ENCODE data around the gene TTC13.

TTC13 gene

GRCh38 chr1:230901671-230902070 lies 77.0 kb downstream of the TTC13 start:
- no peak for DNase-seq

DNA sequence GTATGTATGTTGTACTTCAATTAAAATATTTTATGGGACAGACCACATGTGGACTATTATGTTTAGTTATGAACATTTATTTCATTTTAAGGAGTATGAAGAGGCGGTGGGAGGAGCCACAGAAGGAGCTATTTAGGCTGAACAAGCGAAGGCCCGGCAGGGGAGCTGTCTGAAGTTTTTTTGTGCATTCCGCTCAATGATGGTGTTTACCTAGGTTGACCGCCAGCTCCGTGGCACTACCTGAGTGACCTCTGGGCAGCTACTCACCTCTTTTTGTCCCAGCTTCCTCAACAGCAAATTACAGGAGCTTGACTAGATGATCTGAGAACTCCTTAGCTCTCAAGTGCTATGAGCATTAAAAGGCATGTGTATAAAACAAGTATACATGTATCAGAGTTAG lies 77.7 kb downstream of the TTC13 start:
- DNase-seq: no peak

GRCh38 chr1:230899841-230900251 lies 78.8 kb downstream of the TTC13 start:
- no peak for DNase-seq

DNA sequence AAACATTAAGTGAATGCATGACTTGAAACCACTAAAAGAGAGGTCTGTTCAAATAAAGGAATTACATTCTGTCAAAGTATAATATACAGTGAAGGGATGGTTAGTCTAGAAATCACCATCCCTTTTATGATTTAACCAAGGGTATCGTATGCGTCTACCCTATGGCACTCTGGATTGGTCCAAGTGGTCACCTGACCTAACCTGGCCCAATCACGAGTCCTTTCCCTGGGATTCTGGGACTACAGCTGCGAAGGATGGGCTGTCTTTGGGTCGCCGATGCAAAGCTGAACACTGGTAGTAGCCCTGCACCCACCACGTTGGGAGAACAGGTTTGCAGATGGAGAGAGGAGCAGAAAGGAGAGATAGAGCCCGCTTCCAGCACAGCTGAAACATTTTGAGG lies 79.9 kb downstream of the TTC13 start:
- no peak for DNase-seq

DNA sequence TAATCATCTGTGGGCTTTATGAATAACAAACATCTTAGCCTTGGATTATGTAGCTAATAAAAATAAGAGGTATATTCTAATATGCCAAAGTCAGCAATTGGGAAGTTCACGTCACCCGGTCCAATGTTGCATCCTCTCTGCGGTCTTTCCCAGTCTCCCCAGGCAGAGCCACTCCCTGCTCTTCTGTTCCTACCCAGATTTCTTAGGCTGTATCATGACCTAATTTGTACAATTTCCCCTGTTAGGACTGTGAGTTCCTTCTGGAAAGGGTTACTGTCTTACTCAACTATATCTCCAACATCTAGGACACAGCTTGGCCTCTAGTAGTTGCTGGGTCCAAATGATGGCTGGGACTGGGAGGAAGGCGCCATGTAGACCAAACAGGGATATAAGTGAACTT lies 80.5 kb downstream of the TTC13 start:
- no peak for DNase-seq

DNA sequence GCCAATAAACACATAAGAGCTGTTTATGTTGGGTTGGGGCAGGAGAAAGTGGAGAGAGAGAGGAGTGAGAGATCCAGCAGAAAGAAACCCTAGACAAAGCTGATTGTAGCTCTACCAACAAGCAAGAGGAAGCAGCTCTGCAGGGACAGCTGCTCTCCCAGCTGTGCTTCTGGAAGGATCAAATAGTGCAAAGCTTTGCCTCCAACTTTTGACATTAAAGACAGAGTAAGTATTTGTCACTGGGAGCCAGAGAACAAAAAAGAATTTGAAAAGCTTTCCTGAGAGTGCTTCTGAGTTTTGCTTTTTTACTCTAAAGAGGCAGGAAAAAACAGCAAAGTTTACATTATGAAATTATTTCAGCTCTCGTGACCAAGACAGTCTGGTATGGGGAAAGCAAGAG lies 81.9 kb downstream of the TTC13 start:
- DNase-seq: no peak

DNA sequence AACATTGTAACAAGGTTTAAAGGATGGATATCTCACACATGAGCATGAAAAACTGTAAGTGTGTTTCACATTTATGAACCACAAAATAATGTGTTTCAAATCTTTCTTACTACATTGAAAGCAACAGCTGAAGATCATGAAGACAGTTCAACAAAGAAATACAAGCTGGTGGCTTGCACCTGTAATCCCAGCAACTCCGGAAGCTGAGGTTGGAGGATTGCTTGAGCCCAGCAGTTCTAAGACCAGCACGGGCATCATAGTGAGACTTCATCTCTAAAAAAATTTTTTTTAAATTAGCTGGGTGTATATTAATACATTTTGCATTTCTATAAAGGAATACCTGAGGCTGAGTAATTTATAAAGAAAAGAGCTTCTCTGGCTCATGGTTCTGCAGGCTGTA lies 83.2 kb downstream of the TTC13 start:
- no peak for DNase-seq

DNA sequence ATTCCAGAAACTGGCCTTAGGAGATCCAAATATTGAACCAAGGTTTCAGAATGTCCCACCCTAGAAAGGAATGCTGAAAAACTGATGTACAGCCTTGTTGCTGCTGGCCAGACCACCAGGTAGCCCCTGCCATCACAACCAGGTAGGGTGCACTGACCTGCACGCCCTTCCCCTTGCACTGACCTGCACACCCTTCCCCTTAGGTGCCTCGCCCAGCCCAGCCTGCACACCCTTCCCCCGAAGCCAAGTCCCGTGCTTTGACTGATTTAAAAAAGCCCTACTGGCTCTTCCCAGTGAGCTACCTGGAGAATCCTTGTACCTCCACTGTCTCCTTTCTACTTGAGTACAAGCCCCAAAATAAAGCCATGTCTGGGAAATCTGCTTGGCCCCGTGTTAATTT lies 84.0 kb downstream of the TTC13 start:
- DNase-seq: no peak

DNA sequence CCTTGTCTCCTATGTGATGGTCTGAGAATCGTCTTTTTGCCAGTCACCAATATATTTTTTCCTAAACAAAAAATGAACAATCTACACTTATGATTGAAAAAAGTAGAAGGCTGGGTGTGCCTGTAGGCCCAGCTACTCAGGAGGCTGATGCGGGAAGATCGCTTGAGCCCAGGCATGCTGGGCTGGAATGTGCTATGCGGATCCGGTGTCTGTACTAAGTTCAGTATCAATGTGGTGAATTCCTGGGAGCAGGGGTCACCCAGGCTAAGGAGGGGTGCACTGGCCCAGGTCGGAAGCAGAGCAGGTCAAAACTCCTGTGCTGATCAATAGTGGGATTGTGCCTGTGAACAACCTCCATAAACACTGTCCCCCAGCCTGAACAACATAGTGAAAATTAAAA lies 84.6 kb downstream of the TTC13 start:
- no peak for DNase-seq

DNA sequence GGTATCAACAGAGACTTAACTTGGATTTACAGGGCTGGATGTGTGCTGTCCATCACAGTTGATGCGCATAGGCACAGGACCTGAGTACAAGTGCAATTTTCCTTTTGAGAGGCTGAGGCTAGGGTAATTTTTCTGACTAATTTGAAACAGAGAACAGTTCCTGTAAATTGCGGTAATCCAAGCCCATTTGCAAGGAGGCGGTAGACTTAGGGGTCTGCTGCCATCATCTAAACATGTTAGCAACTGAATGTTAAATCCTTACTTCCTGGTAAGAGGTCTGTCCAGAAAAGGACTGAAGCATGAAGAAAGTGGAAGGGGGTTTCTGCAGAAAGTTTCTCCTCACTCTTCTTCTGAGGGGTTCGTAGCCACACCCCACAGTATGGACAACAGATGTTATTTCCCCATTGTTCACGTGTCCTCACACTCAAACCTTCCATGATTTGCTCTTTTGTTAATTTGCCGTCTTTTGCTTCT lies 86.6 kb downstream of the TTC13 start:
- DNase-seq: no peak

GRCh38 chr1:230891413-230891812 lies 87.2 kb downstream of the TTC13 start:
- DNase-seq: no peak

GRCh38 chr1:230884646-230885045 lies 94.0 kb downstream of the TTC13 start:
- no peak for DNase-seq

- DNase-seq: no peak
Measured at GRCh38 chr1:230883967-230884366, 94.7 kb downstream of the TTC13 start.

DNA sequence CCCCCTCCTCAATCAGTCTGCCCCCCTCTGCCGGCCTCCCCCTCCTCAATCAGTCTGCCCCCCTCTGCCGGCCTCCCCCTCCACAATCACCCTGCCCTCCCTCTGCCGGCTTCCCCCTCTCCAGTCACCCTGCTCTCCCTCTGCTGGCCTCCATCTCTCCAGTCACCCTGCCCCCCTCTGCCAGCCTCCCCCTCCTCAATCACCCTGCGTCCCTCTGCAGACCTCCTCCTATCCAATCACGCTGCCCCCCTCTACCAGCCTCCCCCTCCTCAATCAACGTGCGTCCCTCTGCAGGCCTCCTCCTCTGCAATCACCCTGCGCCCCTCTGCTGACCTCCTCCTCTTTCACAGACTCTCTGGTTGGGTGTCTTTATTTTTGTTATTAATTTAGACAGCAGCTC lies 98.9 kb downstream of the TTC13 start:
- DNase-seq: no peak

DNA sequence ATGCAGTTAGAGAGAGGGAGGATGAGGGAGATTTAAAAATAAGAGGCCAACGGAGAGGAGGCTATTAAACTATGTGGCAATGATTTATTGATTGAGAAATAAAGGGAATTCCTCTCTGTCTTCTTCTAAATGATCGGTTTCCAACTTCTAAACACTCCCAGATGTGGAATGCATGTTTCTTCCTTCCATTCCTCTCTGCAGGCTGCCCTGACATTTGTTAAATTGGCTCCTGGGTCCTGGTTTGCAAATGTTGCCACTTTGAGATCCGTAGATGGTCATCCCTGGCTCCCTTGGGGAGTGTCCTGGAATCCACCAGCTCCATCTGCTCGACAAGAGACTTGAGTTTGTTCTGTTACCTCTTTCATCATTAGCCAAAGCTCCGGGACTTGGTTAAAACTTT lies 100.1 kb downstream of the TTC13 start:
- no peak for DNase-seq

DNA sequence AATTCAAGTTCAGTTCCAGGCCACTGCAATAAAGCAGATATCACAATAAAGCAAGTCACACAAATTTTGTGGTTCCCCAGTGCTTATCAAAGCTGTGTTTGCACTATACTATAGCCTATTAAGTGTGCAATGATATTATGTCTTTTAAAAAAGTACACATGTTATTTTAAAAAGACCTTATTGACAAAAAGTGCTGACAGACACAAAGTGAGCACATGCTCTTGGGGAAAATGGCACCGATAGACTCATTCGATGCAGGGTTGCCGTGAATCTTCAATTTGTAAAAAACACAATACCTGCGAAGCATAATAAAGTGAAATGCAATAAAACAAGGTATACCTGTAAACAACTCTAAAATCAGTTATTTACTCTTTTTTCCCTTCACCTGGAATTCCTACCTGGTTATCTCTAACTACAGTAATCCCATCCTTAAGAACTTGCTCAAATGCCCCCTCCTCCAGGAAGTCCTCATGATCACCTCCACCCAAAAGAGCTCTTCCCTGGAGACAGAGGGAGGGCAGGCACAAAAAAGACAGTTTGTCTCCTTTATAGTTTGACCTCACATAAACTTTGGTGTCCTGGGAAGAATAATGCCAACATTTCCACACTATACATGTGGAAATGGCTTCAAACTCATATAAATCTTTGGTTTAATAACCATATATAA lies 100.6 kb downstream of the TTC13 start:
- no peak for DNase-seq

GRCh38 chr1:230877146-230877923 lies 101.3 kb downstream of the TTC13 start:
- no peak for DNase-seq

- no peak for DNase-seq
Measured at GRCh38 chr1:230876660-230877059, 102.0 kb downstream of the TTC13 start.

- no peak for DNase-seq
Measured at GRCh38 chr1:230875370-230875769, 103.3 kb downstream of the TTC13 start.

DNA sequence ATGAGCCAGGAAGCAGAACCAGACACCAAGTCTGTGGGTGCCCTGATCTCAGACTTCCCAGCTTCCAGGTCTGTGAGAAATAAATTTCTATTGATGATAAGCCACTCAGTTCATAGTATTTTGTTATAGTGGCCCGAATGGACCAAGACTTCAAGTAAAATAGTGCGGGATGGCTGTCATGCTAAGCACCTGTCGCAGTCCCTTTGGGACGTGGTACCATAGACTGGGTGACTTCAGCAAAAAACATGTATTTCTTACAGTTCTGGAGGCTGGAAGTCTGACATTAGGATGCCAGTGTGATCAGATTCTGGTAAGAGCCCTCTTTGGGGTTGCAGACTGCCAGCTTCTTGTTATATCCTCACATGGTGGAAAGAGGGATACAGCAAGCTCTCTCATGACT lies 107.7 kb downstream of the TTC13 start:
- no peak for DNase-seq

DNA sequence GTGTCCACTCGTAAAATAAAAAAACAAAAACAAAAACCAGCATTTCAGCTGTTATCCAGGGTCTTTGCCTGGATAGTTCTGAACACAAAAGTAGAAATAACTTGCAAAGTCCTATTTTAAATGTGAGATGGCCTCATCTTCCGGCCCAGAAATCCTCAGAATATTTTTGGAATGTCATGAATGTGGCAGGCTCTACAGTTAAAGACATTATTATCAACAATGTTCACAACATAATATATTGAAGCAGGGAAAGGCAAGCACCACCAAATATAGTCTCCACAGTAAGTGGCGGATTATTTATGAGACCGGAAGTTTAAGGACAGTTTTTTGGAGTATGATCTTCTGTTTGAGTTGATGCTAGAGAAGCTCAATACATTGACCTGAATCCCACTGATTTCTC lies 109.2 kb downstream of the TTC13 start:
- no peak for DNase-seq

- DNase-seq: no peak
Measured at GRCh38 chr1:230868736-230869385, 109.8 kb downstream of the TTC13 start.

GRCh38 chr1:230867903-230868735 lies 110.5 kb downstream of the TTC13 start, which contains the start of gene C1orf198:
Gene C1orf198, minus strand, starts transcription at chr1:230868521. Its CDS starts 9 bp downstream, at chr1:230868512.
- DNase-seq: peak; percentile 58 to 86

Data from hippocampal formation (tissue), 2 donors.